HG02623 (cell line): Measurements from ENCODE around the gene POU4F3.

Experiments
- ATAC-seq: cut with Tn5 transposase; IDR thresholded peaks from one replicate; pipeline ENCODE4 v1.9.1; 2021; ENCODE audit warnings: moderate library complexity; ENCODE audit not compliant: unreplicated experiment

Gene POU4F3

DNA sequence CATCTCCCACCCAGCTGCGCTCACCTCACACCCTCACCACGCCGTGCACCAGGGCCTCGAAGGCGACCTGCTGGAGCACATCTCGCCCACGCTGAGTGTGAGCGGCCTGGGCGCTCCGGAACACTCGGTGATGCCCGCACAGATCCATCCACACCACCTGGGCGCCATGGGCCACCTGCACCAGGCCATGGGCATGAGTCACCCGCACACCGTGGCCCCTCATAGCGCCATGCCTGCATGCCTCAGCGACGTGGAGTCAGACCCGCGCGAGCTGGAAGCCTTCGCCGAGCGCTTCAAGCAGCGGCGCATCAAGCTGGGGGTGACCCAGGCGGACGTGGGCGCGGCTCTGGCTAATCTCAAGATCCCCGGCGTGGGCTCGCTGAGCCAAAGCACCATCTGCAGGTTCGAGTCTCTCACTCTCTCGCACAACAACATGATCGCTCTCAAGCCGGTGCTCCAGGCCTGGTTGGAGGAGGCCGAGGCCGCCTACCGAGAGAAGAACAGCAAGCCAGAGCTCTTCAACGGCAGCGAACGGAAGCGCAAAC is 1.1 kb downstream of the POU4F3 start:
- ATAC-seq, result no peak

DNA sequence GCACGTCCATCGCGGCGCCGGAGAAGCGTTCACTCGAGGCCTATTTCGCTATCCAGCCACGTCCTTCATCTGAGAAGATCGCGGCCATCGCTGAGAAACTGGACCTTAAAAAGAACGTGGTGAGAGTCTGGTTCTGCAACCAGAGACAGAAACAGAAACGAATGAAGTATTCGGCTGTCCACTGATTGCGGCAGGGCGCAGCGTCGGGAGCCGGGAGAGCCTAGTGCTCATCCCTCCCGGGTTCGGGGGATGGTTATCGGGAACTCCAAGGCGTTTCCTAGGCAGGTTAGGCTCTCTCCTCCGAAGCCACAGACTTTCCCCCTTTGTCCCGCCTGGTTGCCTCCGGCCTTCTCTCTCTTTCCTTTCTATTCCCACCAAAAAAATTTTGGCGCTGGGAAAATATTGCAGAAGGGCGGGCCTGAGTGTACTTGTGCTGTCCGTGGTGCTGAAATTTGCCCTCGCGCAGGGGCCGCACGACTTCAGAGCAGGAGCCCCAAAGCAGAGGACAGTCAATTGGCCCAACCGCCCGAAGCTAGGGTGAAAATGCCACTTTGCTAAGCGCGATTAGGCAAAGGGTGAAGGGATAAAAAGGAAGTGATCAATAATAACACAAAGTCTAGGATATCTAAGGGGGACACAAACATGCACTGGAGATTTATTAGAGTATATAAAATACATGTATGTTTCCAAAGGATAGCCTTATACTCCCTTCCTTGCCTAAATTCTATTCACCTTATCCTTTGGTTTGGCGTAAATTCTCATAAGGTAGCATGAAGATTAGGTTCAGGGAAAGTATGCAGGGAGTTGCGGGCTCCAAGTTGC is 1.8 kb downstream of the POU4F3 start:
- no peak for ATAC-seq

DNA sequence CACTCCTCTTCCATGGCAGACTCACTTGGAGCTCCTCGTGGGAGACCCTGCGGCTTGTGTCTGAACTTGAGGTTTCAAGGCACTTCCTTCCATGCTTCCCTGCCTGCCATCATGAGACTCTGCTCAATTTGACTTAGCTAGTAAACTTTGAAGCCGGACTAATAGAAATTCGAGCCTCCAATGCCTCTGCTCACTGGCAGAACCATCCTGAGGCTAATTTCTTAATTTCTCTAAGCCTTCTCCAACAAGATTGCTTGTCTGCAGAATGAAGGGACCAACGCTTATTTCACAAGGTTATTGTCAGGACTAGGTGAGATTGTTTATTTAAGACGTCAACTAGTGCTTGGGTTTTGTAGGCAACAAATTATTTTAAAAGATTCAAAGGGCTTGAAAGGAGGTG is 3.2 kb downstream of the POU4F3 start:
- ATAC-seq, result no peak

DNA sequence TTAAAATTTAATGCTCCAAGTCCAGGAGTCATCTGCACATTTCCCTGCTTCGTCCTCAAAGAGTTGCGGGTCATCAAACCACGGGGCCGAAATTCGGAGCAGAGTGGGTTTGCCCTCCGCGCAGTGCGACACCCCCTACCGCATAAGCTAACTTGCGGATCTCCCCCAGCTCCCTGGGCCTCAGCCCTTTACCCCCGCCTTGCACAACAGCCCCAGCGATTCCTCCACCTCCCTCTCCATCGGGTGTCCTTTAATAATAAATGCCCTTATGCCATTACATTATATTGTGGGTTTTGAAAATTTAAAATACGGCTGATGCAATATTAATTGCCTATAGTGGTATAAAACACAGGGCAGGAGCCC is 3.9 kb downstream of the POU4F3 start:
- no peak for ATAC-seq

DNA sequence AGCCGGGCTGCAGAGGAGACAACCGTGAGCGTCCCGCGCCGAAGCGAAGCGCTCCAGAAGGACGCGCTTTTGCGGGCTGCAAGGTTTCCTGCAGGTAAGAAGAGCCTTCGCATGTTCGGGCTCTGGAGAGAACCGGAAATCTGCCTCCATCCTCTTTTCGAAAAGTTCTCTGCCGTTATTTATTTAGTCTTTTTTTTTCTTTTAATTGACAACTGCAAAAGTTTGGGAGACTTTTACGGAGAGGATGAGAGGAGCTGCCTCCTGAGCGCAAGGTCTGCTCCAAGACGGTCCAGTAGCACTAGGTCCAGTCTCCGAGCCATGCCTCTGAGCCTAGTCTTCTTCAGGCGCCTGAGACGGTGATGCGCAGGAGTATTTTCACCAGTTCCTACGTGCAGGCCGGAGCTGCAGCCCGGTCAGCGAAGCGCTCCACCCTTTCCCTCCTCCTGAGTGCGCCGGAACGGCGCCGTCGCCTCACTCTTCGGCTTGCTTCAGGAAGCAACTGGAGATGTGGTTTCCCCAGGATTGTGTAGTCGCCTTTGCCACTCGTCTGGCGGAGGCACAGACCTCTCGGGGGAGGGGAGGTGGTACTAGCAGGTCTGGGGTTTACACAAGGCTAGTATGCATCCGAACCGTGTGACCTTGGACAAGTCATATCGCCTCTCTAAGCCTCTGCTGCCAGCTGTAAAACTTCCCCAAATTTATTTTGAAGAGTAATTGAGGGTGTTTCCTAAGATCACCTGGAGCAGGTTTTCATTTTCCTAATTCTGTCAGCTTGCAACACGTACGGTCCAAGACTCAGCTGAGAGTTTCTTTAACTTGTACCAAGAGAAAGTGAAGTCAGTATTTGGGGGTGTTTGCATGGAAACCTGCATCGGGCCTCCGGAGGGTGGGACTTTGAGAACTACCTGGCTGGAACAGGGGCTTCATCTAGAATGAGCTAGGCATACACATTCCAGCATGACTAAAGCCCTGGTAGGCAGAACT is 4.5 kb downstream of the POU4F3 start:
- no peak for ATAC-seq

DNA sequence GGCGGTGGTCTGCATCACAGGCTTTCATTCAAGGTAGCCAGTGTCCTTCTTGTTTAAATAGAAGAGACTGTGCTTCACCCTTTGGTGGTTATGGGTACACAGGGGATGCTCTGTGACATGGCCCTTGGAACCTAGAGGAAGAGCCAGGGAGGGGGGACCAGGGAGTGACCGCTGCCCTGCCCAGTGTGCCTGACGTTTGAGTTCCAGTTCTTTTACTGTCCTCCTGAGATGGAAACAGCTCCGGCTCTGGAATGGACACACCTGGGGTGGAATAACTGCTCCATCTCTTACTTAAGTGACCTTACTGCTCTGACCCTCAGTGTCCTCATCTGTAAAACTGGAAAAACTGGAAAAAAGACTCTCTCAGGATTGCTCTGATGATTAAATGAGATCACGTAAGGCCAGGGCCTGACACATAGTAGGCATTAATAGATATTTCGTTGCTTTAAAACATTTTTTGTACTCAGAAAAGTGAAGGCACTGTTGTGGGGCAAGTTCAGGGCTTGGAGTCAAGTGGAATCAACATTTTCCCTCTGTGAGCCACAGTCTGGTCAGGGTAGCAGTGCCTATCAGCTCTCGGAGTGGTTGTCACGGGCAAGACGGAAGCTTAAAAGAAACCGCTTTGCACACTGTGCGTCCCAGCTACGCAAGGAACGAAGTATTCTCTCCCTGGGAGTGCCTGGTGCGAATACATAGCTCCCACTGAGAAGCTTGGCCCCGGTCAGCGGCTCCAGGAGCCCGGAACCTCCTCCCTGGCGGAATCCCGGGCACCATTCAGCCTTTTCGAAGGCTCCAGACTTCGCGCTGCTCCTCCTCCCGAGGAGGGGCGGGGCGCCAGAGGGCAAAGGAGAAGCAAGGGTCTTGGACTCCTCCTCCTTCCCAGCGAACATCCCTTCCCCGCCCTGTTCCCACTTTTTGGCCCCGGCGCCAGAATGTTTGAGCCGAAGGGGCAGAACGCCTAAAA is 5.8 kb downstream of the POU4F3 start:
- no peak for ATAC-seq

DNA sequence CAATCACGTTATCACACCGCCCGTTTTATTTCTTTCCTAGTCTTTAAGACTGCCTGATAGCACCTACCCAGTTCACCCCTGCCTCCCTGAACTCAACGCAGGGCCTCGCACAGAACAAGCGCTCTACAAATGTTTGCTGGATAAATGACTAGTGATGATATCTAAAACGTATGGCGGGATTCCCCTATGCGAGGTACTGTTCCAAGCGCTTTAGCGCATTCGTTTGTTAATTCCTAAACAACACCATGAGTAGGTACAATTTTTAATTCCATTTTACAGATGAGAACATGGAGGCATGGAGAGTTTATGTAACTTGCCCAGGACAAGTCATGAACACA is 6.6 kb downstream of the POU4F3 start:
- no peak for ATAC-seq

DNA sequence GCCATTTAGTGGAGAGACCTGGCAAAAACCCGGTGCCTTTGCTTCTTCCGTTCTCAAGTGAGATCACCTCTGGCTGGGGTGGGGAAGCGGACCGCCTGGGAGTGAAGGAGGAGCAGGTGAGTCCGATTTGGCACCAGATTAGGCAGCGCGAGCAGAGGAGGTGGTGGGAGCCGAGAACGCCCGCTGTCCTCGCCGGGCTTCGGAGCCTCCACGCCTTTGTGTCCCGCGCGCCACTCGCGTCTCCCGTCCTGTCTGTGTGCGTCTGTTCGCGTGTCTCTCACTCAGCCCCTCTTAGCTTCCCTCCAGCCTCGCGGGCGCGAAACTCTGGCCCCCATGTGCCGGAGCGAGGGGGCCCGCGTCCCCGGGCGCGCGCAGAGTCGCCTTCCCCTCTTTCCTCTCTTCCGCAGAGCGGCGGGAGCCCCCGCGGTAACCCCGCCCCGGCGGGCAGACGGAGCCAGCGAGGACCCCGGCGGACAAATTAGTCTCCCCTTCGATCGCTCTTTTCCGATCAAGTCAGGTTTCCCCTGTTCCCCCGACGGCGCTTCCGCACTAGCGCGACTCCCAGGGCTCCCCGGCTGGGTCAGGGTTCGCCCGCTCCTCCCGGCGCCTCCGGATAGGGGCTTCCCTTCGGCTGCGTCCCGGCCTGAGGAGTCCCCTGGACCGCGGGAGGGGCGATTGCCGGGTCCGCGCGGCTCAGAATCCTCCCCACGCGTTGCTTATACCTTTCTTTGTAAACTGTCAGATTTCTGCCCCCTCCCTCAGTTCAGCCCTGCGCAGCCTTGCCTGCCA is 7.1 kb downstream of the POU4F3 start:
- no peak for ATAC-seq

DNA sequence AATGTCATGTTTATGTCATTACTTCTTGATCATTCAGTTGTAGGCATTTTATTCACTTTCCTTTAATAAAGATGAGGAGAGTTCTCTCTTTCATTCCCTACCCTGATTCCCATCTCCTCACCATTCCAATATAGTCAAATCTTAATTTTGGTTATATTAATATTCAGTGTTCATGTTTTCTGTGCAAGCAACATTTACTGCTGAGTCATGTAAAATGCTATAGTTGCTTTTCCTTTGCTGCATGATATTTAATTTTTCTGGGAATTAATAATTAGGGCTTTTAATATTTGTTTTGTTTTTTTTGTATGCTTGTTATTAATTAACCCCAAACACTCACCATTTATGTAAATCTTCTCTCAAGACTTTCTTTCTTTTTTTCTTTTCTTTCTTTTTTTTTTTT is 18.5 kb downstream of the POU4F3 start:
- ATAC-seq, result no peak

DNA sequence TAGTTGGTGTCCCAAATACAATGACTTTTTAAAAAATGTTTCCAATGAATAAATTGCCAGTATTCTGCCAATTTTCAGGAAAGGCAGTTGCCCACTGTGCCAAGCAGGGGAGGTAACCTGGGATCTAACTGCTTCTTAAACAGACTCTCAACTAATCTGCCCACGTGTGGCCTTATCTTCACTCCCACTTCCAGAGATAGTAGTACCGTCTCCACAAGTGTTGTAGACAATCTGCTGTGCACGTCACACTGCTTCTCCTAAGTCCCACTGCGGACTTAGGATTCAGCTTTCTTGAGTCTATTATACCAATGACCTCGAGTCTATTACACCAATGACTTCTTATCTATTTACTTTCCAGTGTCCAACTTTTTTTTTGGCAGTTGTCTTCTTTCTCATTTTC is 21.2 kb downstream of the POU4F3 start:
- ATAC-seq, result no peak

DNA sequence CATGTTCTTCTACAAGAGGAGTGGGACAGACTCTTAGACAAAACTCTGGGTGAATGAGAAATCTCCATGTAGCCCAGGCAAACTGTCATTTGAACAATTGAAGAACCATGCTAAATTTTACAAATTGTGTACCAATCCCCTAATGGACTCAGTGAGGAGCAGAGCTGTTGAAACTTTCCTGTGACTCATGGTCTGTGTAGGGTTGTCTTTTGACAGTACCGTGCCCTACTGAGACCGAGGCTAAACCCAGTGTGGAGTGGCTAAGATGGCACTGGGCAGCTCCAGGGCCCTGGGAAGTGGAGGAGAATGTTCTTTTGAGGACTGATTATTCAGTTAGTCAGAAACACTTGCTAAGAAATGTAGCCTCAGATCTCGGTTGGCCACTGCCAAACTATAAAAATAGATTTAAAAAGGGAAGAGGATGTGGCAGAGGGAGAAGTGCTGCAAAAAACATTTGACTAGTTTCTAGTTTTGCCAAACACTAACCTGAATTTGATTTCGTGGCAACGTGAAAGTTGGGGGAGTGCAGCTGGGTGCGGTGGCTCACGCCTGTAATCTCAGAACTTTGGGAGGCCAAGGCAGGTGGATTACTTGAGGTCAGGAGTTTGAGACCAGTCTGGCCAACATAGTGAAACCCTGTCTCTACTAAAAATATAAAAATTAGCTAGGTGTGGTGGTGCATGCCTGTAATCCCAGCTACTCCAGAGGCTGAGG is 24.7 kb downstream of the POU4F3 start:
- ATAC-seq, result no peak

DNA sequence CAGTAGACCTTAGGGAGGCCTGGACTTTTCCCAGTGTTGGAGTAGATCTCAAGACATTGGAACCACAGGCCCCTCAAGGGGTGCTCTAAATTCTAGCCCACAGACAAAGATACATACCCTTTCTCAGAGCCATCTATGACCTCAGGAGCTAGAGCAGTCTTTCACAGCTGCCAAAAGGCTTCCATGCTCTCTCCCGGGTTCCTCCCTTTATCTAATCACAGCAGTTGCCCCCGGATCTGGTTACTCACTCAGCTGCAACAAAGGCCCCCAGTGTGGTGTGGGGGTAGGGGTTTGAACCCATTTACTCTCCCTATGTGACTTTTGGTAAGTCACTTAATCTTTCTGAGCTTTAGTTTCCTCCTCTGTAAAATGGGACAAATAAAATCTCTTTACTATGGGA is 27.0 kb downstream of the POU4F3 start:
- ATAC-seq, result no peak

DNA sequence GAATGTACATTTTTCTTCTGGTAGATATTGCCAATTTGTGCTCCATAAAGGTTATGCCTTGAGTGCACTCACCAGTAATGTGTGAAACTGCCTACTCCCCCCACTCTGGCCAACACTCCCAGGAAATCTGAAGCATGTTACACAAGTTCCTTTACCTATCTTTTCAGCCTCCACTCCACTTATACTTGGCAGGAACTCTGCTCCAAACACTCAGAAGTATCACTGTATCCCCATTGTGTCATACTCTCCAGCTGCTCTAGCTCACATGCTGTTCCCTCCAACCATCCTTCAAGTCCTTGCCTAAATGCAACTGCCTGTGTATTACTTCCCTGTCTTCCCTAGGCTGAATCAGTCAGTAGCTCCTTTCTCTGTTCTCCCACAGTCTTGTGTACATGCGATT is 28.3 kb downstream of the POU4F3 start:
- ATAC-seq, result no peak

DNA sequence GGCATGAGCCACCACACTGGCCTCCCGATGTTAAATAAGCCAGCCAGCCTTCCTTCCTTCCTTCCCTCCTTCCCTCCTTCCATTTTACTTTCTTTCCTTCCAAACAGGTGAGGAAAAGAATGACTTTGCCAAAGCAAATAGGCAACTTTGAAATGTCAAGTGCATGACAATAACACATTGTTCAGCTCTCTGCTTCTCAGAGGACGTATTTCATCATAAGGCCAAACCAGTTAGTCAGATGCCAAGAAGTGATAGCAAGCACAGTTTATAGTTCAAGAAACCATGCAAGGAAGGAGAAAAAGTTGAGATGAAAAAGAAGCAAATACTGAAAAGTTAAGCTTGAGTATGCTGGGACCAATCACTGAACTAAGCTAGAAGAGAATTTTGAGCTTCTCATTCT is 29.5 kb downstream of the POU4F3 start:
- ATAC-seq, result no peak

DNA sequence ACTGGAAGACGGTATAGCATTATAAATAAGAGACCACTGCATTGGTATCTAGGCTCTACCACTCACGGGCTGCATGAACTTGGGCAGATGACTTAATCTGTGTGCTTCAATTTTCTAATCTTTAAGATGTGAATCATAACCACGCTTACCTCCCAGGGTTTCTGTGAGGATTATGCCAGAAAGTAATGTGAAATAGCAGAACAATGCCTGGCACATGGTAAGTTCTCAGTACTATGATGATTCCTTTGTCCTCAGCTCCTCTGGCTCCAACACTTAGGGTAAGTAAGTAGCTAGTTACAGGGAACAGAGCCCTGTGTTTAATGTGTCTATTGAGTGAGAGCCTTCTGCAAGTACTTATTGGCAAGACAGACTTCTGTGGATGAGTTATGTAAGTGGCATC is 31.1 kb downstream of the POU4F3 start:
- ATAC-seq, result no peak

DNA sequence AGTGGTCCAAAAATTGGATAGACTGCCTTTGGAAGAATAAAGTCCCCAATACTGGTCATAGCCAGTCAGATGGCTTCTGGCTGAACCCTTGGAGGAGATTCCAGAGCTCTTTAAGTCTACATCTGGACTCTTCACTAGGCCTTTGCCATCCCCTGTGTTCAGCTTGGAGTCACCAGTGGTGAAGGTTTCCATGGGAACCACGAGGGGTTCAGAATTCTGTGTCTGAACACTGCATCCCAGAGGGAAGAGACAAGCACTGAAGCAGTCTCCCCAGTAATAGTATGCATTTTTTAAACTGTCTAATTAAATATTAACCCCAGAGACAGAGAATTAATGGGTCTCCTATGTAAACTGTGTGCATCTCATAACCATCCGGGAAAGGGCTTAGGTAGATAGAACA is 38.2 kb downstream of the POU4F3 start:
- ATAC-seq, result no peak

DNA sequence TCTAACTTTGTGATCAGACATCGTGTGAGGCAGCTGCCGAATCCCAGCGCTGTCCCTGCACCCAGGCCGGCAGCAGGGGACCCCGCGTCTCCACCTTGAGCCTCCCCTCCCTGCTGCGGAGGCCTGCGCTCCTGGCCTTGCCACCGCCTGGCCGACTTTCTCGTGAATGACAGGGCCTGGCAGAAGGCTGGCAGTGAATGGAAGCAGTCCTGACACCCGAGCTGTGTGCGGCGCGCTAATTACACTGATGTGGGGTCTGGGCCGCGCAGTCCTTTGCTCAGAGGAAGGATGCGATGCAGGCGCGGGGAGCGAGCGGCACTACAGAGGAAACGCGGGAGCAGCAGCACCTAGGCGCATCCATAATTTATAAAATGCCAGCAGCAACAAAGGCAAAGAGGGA is 40.3 kb downstream of the POU4F3 start:
- no peak for ATAC-seq

DNA sequence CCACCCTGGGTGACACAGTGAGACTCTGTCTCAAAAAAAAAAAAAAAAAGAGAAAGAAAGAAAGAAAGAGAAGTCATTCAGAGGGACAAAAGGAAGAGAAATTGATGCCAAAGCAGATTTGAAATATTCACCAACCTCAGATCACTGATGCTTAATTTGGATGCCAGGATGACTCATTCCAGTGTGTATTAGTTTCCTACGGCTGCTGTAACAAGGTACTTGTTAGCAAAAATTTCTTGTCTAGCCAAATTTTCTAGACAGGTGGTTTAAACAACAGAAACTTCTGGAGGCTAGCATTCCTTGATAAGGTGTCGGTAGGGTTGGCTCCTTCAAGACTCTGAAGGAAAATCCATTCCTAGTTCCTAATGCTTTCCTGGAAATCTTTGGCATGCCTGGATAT is 42.1 kb downstream of the POU4F3 start:
- no peak for ATAC-seq

DNA sequence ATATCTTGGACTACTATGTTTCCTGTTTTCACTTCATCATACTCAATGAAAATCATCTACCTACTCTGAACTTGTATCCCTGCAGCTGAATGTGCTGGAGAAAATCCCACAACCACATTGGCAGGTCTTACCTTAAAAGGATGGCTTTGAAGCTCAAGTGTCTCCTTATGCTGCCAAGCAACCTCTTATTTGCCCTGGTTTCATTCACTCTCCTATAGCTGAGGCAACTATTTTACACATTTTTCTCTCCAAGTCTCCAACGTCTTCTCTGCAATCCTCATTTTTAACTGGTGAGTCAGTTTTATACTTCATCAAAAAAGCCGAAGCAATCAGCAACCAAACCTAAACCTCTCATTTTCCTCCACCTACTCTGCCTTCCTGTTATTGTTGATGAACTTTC is 49.7 kb downstream of the POU4F3 start:
- ATAC-seq, result no peak
